GM12878 (cell line): ENCODE data around the gene HEATR1. TPM values are rescaled to one million over a fixed set of nuclear protein-coding genes. Genes with fewer than 3 reads are reported as not detected.

Source experiments
- ATAC-seq: fragments of 200-7000 bp; cut with Tn5 transposase; 3 replicates; pipeline ENCODE4 v1.9.1; 2020; ENCODE audit warnings: mild to moderate bottlenecking, moderate library complexity
- BruUV-seq: library from RNA; stranded (reverse); fragments of 400-500 nt; replicated peaks from 2 replicates; lab custom pipeline; 2021; lab: Mats Ljungman, UMichigan
- CTCF ChIA-PET: fragments of 300-600 bp; sonication (Branson Sonifier 250); formaldehyde crosslinking; extraction: SDS; loops from one replicate; lab custom pipeline; 2021; ENCODE audit warnings: inconsistent platforms; lab: Yijun Ruan, JAX
- POLR2A ChIA-PET: fragments of 350-600 bp; formaldehyde crosslinking; extraction: SDS; loops from one replicate; lab custom pipeline; 2021; ENCODE audit warnings: inconsistent platforms; lab: Charles Lee
- RAD21 ChIA-PET: fragments of 300-600 bp; sonication (Branson Sonifier 250); formaldehyde crosslinking; loops from one replicate; lab custom pipeline; 2023; ENCODE audit warnings: antibody characterized with exemption; ENCODE audit not compliant: unreplicated experiment; lab: Charles Lee
- SMC1A ChIA-PET: fragments of 300-600 bp; sonication (Branson Sonifier 250); formaldehyde crosslinking; loops from one replicate; lab custom pipeline; 2023; ENCODE audit not compliant: unreplicated experiment, uncharacterized antibody; lab: Charles Lee
- DNase-seq: peaks from one replicate; pipeline ENCODE4 v3.0.0-alpha.2; 2011; ENCODE audit warnings: low read depth, low spot score
- FAIRE-seq: peaks from 3 replicates; lab custom pipeline; 2011; peaks lifted over from hg19 to GRCh38; lab: Jason Lieb, UNC
- H2AFZ ChIP-seq: 2 replicates; pipeline ENCODE4 v1.6.0; 2011; ENCODE audit warnings: low read depth, low read length, control low read depth; ENCODE audit not compliant: control insufficient read depth
- H3K27ac ChIP-seq: 2 replicates; pipeline ENCODE4 v1.5.1; 2011; ENCODE audit warnings: control low read depth; ENCODE audit not compliant: control insufficient read depth, insufficient read depth
- H3K27me3 ChIP-seq, 2 experiments: replicated peaks in 1 of 2; 2 replicates each; pipeline versions ENCODE4 v1.6.0 to v1.6.1; 2011; ENCODE audit warnings: low read length in 1 of 2; ENCODE audit not compliant: control insufficient read depth in 2 of 2, insufficient read depth in 2 of 2
- H3K36me3 ChIP-seq, 2 experiments: 2 replicates each; pipeline ENCODE4 v1.5.1; 2011; ENCODE audit warnings: low read length in 1 of 2; ENCODE audit not compliant: control insufficient read depth in 2 of 2, insufficient read depth in 2 of 2
- H3K4me1 ChIP-seq: 2 replicates; pipeline ENCODE4 v1.6.1; 2011; ENCODE audit warnings: mild to moderate bottlenecking, low read length, moderate library complexity, mixed read lengths; ENCODE audit not compliant: control insufficient read depth, insufficient read depth
- H3K4me2 ChIP-seq: 2 replicates; pipeline ENCODE4 v1.6.0; 2011; ENCODE audit warnings: control low read depth; ENCODE audit not compliant: control insufficient read depth, insufficient read depth
- H3K4me3 ChIP-seq: fragments of 200-600 bp; sonication (generic); 2 replicates; pipeline ENCODE4 v1.5.1; 2016
- H3K79me2 ChIP-seq: 2 replicates; pipeline ENCODE4 v1.6.0; 2011; ENCODE audit warnings: low read length; ENCODE audit not compliant: control insufficient read depth, insufficient read depth
- H3K9ac ChIP-seq: 2 replicates; pipeline ENCODE4 v1.8.0; 2011; ENCODE audit warnings: low read length, control low read depth, mixed read lengths; ENCODE audit not compliant: control insufficient read depth, insufficient read depth
- H3K9me3 ChIP-seq: replicated peaks from 3 replicates; pipeline ENCODE4 v1.5.1; 2011; ENCODE audit warnings: mild to moderate bottlenecking, low read length; ENCODE audit not compliant: control insufficient read depth, insufficient read depth
- H4K20me1 ChIP-seq: 2 replicates; pipeline ENCODE4 v1.6.0; 2011; ENCODE audit not compliant: control insufficient read depth, insufficient read depth
- BACH1 ChIP-seq: fragments of 450-650 bp; IDR thresholded peaks from 2 replicates; pipeline ENCODE4 v1.6.1; 2017; ENCODE audit warnings: mild to moderate bottlenecking, borderline replicate concordance
- BCL11A ChIP-seq: IDR thresholded peaks from 2 replicates; pipeline ENCODE4 v1.6.1; 2011; ENCODE audit warnings: low read depth, low read length
- BMI1 ChIP-seq: fragments of 450-650 bp; IDR thresholded peaks from 2 replicates; pipeline ENCODE4 v1.6.1; 2016; ENCODE audit warnings: mild to moderate bottlenecking, moderate library complexity, borderline replicate concordance
- BRCA1 ChIP-seq: IDR thresholded peaks from 2 replicates; pipeline ENCODE4 v1.6.1; 2011; ENCODE audit warnings: low read depth, low read length, improper control_type of control experiment
- CBX5 ChIP-seq: sonication (generic); IDR thresholded peaks from 2 replicates; pipeline ENCODE4 v1.6.1; 2016; ENCODE audit warnings: low read depth, moderate library complexity, mild to moderate bottlenecking, inconsistent platforms
- ETV6 ChIP-seq, 2 experiments: fragments of 450-650 bp in 1 of 2; IDR thresholded peaks in 1 of 2; conservative IDR thresholded peaks in 1 of 2; 2 replicates each; pipeline ENCODE4 v1.6.1; 2014; ENCODE audit warnings: antibody characterized with exemption in 1 of 2, borderline replicate concordance in 1 of 2, low read depth in 1 of 2, mild to moderate bottlenecking in 1 of 2, moderate library complexity in 1 of 2
- KDM1A ChIP-seq: fragments of 200-600 bp; sonication (generic); IDR thresholded peaks from 2 replicates; pipeline ENCODE4 v1.6.1; 2016; ENCODE audit warnings: borderline replicate concordance
- MYC ChIP-seq: IDR thresholded peaks from 2 replicates; pipeline ENCODE4 v1.6.1; 2011; ENCODE audit warnings: mild to moderate bottlenecking, low read length, moderate library complexity, inconsistent platforms; ENCODE audit not compliant: insufficient read depth, insufficient replicate concordance, insufficient read length, severe bottlenecking
- NFYA ChIP-seq: IDR thresholded peaks from 2 replicates; pipeline ENCODE4 v1.6.1; 2011; ENCODE audit warnings: low read depth, mild to moderate bottlenecking, low read length, improper control_type of control experiment, borderline replicate concordance
- RAD51 ChIP-seq: fragments of 450-650 bp; IDR thresholded peaks from 2 replicates; pipeline ENCODE4 v1.6.1; 2016; ENCODE audit warnings: moderate library complexity, mild to moderate bottlenecking, inconsistent platforms
- SRF ChIP-seq, 2 experiments: IDR thresholded peaks; 2 replicates each; pipeline ENCODE4 v1.6.1; 2011; ENCODE audit warnings: low read depth in 2 of 2, low read length in 2 of 2, mild to moderate bottlenecking in 1 of 2, moderate library complexity in 1 of 2
- TAF1 ChIP-seq: IDR thresholded peaks from 2 replicates; pipeline ENCODE4 v1.6.1; 2011; ENCODE audit warnings: mild to moderate bottlenecking, low read depth, low read length, borderline replicate concordance
- TCF3 ChIP-seq: IDR thresholded peaks from 2 replicates; pipeline ENCODE4 v1.6.1; 2012; ENCODE audit warnings: low read depth, mild to moderate bottlenecking, low read length, borderline replicate concordance; ENCODE audit not compliant: insufficient read depth
- WRNIP1 ChIP-seq: IDR thresholded peaks from 2 replicates; pipeline ENCODE4 v1.6.1; 2011; ENCODE audit warnings: low read depth, low read length, improper control_type of control experiment, borderline replicate concordance
- WGBS: methylation state at CpG from one replicate; pipeline ENCODE4 v1.1.6; 2016; ENCODE audit warnings: low lambda C conversion rate; ENCODE audit not compliant: insufficient replicate concordance, insufficient coverage; ENCODE audit errors: missing lambda C conversion rate; 5-methylcytosine and 5-hydroxymethylcytosine counted together
- in situ Hi-C: fragments of 300-500 bp; cut with MboI; formaldehyde crosslinking; loops from 9 replicates; pipeline ENCODE4 v1.14.3; 2018; ENCODE audit warnings: mixed read lengths
- intact Hi-C: fragments of 100-400 bp; cut with micrococcal nuclease; formaldehyde crosslinking; loops from one replicate; pipeline ENCODE4 v1.14.2; 2022; ENCODE audit not compliant: unreplicated experiment
- polyA plus RNA-seq, 11 experiments: library from polyadenylated mRNA; depleted of rRNA in 4 of 11; unstranded in 6 of 11; stranded (reverse) in 5 of 11; fragments of >200 nt; fragmentation: Nextera tagmentation in 4 of 11; fragmentation: Illumina TruSeq in 1 of 11; extraction: Ambion mirVana in 4 of 11; extraction: Trizol in 1 of 11; gene quantifications; 1 replicate in 1 of 11; 2 replicates in 10 of 11; pipeline versions ENCODE4 v1.2.1 to v1.2.3, GENCODE V29; 2011 to 2016; ENCODE audit warnings: inconsistent platforms in 2 of 11, missing spikeins in 2 of 11, low read depth in 1 of 11
- total RNA-seq, 4 experiments: library from RNA; depleted of rRNA in 3 of 4; stranded (reverse); fragments of >200 nt in 3 of 4; fragmentation: Illumina TruSeq in 1 of 4; extraction: Trizol in 1 of 4; gene quantifications; 2 replicates each; pipeline versions ENCODE4 v1.2.1 to v1.2.3, GENCODE V29; 2013 to 2021
- TF ChIP-seq, protein P1 (sequence below): IDR thresholded peaks from 2 replicates; pipeline ENCODE4 v1.6.1; 2011; ENCODE audit warnings: low read depth, mild to moderate bottlenecking, low read length, moderate library complexity, borderline replicate concordance; ENCODE audit errors: extremely low read depth
- TF ChIP-seq, protein P2 (sequence below): IDR thresholded peaks from 2 replicates; pipeline ENCODE4 v1.6.1; 2011; ENCODE audit warnings: low read depth, low read length, improper control_type of control experiment, borderline replicate concordance
- TF ChIP-seq, protein P3 (sequence below): fragments of 450-650 bp; IDR thresholded peaks from 2 replicates; pipeline ENCODE4 v1.6.1; 2016; ENCODE audit warnings: mild to moderate bottlenecking, moderate library complexity, borderline replicate concordance

The HEATR1 gene
- total and polyA plus RNA-seq, 10 of the 15 experiments (the other 5 are each of a cell fraction or from before 2014, with no cell fraction given) = 8.6 to 72.3 (median 41.9) TPM

DNA sequence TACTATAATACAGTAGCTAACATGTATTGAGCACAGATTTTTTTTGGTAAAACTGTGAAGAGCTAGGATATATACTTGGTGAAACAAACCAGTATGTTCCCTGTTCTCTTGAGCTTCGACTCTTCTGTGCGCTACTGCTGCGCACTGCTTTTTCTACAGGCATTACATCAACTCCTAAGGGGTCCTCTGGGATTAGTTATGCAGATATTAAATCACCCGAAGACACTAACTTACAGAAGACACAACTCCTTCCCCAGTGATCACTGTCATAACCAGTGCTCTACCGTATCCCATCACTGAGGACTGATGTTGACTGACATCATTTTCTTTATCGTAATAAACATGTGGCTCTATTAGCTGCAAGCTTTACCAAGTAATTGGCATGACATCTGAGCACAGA is 55.9 kb downstream of the HEATR1 start:
- SMC1A ChIA-PET = interaction anchor here (0.7 kb wide), 1 partner anchor 374 kb away, joined by 3 read pairs; no protein-coding TSS in a partner anchor
- in situ Hi-C loops = no loop called here
- H3K27ac ChIP-seq = no peak overlapping the region
- H3K4me3 ChIP-seq = no peak overlapping the region
- FAIRE-seq = no peak
- H3K4me1 ChIP-seq = no peaks in the 10 kb centered on the region
- ATAC-seq = no peak
- no peak for TF ChIP-seq NFYA
- no peak for TF ChIP-seq WRNIP1
- TF ChIP-seq, protein P1, sequence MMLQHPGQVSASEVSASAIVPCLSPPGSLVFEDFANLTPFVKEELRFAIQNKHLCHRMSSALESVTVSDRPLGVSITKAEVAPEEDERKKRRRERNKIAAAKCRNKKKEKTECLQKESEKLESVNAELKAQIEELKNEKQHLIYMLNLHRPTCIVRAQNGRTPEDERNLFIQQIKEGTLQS = no peak
- no peak for TF ChIP-seq MYC
- TF ChIP-seq BRCA1 = no peak
- no peak for TF ChIP-seq BMI1
- TF ChIP-seq TAF1 = no peak
- no peak for TF ChIP-seq KDM1A
- TF ChIP-seq, protein P2, sequence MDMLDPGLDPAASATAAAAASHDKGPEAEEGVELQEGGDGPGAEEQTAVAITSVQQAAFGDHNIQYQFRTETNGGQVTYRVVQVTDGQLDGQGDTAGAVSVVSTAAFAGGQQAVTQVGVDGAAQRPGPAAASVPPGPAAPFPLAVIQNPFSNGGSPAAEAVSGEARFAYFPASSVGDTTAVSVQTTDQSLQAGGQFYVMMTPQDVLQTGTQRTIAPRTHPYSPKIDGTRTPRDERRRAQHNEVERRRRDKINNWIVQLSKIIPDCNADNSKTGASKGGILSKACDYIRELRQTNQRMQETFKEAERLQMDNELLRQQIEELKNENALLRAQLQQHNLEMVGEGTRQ = no peak
- TF ChIP-seq SRF (IDR thresholded peaks at IDR 0.05; ENCODE audit: low read depth in 2 of 2, low read length in 2 of 2) = no peak
- no peak for TF ChIP-seq BACH1
- TF ChIP-seq CBX5 = no peak
- no peak for TF ChIP-seq BCL11A
- TF ChIP-seq, protein P3, sequence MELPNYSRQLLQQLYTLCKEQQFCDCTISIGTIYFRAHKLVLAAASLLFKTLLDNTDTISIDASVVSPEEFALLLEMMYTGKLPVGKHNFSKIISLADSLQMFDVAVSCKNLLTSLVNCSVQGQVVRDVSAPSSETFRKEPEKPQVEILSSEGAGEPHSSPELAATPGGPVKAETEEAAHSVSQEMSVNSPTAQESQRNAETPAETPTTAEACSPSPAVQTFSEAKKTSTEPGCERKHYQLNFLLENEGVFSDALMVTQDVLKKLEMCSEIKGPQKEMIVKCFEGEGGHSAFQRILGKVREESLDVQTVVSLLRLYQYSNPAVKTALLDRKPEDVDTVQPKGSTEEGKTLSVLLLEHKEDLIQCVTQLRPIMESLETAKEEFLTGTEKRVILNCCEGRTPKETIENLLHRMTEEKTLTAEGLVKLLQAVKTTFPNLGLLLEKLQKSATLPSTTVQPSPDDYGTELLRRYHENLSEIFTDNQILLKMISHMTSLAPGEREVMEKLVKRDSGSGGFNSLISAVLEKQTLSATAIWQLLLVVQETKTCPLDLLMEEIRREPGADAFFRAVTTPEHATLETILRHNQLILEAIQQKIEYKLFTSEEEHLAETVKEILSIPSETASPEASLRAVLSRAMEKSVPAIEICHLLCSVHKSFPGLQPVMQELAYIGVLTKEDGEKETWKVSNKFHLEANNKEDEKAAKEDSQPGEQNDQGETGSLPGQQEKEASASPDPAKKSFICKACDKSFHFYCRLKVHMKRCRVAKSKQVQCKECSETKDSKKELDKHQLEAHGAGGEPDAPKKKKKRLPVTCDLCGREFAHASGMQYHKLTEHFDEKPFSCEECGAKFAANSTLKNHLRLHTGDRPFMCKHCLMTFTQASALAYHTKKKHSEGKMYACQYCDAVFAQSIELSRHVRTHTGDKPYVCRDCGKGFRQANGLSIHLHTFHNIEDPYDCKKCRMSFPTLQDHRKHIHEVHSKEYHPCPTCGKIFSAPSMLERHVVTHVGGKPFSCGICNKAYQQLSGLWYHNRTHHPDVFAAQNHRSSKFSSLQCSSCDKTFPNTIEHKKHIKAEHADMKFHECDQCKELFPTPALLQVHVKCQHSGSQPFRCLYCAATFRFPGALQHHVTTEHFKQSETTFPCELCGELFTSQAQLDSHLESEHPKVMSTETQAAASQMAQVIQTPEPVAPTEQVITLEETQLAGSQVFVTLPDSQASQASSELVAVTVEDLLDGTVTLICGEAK = no peak
- no peak for TF ChIP-seq TCF3
- no peak for TF ChIP-seq ETV6 (conservative IDR thresholded peaks at IDR 0.05 in 1 of 2, IDR thresholded peaks at IDR 0.05 in 1 of 2; ENCODE audit: borderline replicate concordance in 1 of 2, low read depth in 1 of 2)
- no peak for TF ChIP-seq RAD51
- TF ChIP-seq, all 136 proteins: peak for 0
- Histone ChIP-seq H4K20me1 (no peaks in the 10 kb centered on the region), H2AFZ (no peak overlapping the region), H3K4me2 (no peak overlapping the region), H3K9me3 (no peaks in the 10 kb centered on the region), H3K9ac (no peak overlapping the region), H3K27me3 (no peaks in the 10 kb centered on the region), H3K36me3 (peaks cover 22 to 63% of the 10 kb centered on the region in 2 experiments), H3K79me2 (no peaks in the 10 kb centered on the region)
- ChIA-PET POLR2A (no interaction called here), CTCF (interaction anchor here (1.6 kb wide), 1 partner anchor 51 kb away, joined by 3 read pairs; no protein-coding TSS in a partner anchor), RAD21 (no interaction called here)
- intact Hi-C loops = no loop called here
- no TSS peak for BruUV-seq
- WGBS = 100% methylated on average over 5 of the region's 6 CpGs
- DNase-seq = no peak
